ENCODE results near the gene FGFBP3.
A peak's percentile ranks its signal among the peaks of the same experiment; 100 is the strongest.
"Not testable (repeated sequence)": the region's sequence is repeated elsewhere in the genome, so short reads cannot be mapped to it uniquely, and the experiment has no call there.

FGFBP3 gene

DNA sequence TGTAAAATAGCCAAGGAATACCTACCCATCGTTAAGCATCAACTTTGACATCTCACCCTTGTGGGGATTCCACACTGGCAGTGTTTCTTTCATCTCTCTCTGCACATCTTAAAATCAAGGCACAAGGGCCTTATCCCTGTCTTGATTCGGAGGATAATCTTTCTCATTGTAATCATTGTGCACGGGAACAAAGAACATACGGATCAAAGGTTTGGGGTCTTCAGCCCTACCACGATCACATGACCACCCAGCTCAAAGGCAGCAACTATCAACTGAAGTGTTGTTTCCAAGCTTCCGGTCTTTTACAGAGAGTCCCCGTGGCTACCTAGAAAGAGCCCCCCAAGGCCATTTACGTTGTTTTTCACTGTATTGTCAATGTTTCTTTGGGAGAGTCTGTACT, 11.9 kb downstream of the FGFBP3 start:
- no peak for DNase-seq

DNA sequence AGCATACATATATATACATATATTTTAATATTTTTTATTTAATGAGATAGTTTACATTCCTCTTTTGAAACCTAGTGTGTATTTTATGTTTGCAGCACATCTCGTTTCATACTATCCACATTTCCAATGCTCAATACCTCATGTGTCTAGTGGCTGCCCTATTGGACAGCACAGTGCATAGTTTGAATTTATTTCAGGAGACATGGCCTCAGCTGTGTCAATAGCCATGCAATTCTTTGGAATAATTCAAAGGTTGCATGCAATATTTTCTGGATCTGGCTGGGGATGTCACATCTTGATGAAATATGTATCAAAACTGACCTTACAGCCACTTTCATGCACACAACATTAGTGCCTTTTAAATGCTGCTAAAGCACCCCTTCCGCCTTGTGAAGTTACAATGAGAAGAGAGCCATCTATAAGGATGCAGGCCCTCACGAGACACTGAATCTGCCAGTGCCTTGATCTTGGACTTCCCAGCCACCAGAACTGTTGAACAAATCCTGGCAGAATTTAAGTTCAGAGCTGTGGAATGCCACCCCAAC, 13.0 kb downstream of the FGFBP3 start:
- no peak for DNase-seq

DNA sequence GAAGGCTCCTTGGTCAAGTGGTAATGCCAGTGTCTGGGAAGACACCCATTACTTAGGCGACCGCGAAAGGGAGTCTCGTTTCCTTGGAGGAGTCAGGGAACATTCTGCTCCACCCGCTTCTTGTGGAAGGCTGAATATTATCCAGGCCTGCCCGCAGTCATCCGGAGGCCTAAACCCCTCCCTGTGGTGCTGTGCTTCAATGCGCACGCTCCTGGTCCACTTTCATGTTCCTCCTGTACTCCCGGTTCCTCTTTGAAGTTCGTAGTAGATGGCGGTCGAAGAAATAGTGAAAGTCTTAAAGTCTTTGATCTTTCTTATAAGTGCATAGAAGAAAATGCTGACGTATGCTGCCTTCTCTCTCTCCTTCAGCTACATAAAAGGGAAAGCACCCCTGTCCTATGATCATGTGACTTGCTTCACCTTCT, 15.0 kb downstream of the FGFBP3 start:
- not testable (repeated sequence) for DNase-seq

DNA sequence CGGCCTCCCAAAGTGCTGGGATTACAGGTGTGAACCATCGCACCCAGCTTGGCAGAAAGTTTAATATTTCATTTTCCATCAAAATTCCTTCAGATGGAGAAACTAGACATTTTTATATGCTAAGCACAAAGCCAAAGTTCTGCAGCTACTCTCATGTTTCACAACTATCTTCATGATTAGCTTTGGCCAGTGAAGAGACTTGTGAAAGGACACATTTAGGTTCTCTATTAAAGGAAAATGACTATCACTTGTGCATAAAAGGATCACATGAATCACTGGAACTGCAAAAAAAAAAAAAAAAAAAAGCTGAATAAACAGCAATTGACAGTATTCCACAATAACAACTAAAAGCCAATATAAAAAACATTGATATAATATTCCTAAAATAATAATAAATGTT, 16.2 kb downstream of the FGFBP3 start:
- no peak for DNase-seq

DNA sequence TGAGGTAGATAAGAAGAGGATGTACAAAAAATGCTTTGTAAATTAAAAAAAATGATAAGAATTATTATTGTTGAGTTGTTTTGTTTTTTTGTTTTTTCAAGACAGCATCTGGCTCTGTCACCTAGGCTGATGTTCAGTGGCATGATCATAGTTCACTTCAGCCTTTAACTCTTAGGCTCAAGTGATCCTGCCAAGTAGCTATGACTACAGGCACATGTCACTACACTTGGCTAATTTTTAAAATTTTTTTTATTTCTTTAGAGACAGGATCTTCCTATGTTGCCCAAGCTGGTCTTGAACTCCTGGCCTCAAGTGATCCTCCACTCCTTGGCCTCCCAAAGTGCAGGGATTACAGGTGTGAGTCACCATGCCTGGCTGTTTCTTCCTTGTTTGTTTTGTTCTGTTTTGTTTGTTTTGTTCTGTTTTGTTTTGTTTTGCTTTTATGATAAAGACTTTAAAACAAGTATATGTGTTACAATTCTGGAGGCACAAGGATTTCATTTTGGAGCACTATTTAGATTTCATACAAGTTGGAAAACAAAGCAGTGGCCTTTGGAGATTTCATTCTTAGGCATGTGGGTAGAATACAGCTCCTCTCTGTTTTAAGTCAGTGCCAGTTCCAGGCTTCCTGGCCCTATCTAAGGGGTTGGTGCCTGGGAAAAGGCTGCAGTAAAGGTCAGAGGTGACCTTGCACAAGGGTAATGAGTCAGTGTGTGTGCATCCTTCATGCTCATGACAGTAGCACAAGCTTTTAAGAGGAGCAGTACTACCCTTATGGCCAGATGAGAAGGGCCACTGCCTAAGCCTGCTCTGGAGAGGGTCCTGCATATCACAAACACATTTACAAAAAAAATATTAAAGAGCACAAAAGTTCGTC, 17.9 kb downstream of the FGFBP3 start:
- DNase-seq = no peak

DNA sequence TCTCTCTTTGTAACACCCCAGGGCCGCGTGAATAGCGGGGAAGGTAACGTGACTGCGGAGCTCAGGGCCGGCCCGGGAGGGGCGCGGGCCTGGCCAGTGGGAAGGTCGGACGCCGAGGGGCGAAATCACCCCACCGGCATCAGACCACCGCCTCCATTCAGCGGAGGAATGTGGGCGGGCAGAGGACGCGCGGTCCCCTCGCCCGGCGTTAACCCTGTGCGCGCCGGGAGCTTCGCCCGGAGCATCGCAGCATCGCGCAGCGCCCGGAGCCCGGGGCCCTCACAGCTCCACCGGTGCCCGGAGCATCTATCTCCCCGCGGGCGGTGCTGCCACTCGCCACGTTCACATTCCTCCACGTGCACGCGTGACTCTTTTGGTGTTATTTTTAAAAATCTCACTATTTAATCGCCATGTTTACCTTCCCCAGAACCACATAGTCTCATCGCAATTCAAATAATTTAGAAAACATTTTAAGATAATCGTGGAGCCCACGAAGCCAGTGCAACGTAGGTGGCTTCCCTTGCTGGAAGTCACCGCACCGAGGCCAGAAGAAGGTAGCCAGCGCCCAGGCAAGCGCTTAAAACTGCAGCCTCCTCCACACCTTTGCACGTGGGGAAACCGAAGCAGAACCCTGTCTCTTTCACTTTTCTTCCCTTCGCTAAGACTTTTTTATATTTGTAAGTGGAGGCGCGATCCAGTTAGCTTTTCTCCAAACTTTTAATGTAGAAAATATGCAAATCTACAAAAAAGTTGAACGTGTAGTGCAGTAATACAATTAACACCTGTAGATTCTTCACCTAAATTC, 21.8 kb downstream of the FGFBP3 start:
- DNase-seq = peak; percentile 67

DNA sequence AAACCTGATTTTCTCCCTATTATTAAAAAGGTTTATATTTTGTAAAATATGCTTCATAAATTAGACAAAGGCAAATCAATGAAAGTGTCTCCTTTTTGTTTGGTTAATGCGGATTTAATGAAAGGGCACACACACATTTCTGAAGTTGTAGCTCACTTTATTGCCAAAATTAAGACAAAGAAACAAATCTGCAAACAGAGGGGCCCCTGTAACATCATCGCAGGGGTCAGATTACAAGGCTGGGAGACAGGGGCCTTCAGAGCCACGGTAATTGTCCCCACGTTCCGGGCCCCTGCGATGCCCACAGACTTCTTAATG, 22.4 kb downstream of the FGFBP3 start:
- no peak for DNase-seq

DNA sequence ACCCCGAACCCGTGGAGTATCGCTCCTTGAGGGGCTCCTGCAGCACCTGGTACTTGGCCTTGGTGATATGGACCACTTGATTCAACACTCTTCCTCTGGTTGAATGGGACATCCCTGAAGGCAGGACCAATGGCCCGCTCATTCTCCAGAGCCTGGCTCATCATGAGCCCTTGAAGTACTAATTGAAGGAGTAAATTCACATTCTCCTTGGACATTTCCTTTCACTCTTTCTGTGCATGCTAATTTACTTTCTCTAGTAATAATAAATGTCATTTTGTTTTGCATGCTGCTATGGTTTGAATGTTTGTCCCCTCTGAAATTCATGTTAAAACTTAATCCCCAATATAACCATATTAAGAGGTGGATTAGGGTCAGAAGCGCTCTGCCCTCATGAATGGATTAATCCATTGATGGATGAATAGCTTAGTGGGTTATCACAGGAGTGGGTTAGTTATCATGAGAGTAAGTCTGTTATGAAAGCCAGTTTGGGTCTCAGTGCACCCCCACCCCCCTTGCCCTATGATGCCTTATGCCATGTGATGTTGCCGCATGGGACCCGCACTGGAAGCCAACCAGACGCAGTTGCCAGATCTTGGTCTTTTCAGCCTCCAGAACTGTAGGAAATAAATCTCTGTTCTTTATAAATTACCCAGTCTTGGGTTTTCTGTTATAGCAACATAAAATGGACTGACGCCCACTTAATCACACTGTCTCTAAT, 23.8 kb downstream of the FGFBP3 start:
- no peak for DNase-seq

DNA sequence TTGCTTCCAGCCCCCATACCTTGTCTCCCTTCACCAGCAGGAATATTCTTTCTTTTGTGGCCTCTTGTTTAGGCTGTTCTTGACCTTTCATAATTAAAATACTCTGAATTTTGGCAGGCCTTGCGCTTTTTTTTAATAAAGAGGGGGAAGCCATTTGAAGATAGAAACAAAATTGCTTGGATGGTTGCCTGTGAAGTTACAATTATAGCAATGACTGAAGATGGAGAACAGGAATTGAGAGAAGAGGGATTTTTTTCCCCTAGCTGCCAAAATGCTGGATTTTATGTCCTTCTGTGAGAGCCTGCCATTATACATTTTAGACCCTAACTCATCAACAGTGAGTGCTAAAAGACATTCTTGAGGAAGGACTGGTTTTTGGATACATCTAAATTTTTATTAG, 24.8 kb downstream of the FGFBP3 start:
- DNase-seq = no peak

DNA sequence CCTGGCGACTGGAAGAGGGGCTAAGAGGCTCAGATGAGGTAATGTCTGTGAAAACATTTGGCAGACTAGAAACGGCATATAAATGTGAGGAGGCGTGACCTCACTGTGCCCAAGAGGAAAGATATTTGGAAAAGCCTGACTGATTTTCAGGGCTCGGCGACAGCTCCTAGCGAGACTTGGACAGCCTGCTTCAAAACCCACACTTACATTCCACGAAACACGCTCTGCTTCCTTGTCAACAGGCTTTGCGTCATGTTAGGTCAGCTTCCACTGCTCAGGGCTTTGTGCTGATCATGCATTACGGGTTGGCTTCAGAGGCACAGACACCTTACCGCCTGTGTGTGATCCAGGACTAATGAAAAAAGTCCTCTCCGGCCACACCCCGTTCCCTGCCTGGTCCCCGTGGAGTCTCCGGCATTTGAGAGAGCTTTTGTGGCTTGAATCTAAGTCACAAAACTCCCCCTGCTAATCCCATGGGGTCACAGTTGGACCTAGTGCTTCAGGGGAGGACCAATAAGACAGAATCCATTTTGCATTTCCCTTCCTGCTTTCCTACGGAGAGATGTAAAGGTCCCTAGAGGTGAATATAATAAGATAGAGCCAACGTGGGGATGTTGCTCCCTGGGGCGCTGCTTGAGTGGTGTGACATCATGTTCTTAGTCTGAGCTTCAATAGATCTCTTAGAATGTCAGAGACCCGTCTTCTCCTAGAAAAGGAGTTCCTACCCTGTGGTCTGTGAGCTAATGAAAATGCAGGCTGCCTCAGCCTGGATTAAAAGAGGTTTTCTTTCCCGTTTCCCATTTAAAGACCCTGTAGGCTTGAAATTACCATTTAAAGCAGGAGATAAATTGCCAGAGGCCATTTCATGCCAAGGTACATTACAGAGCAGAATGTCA, 25.5 kb downstream of the FGFBP3 start:
- peak; percentile 75 for DNase-seq

DNA sequence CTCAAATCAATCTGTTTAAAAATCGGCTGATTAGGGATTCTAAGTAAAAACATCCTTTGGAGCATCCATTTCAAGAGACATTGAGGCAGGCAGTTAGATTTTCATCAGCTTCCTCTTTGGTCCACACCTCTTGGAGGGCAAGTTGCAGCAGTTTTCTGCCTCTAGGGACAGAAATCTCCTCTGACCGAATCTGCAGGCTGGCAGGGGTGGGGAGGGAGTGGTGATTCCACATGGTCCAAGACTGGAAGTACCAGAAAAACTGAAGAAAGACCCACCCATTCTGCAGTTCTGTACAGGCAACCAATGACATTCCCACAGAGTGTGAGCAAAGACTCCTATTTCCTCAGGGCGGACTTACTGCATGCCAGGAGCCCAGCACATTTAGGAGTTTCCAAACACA, 29.0 kb downstream of the FGFBP3 start:
- DNase-seq = no peak

DNA sequence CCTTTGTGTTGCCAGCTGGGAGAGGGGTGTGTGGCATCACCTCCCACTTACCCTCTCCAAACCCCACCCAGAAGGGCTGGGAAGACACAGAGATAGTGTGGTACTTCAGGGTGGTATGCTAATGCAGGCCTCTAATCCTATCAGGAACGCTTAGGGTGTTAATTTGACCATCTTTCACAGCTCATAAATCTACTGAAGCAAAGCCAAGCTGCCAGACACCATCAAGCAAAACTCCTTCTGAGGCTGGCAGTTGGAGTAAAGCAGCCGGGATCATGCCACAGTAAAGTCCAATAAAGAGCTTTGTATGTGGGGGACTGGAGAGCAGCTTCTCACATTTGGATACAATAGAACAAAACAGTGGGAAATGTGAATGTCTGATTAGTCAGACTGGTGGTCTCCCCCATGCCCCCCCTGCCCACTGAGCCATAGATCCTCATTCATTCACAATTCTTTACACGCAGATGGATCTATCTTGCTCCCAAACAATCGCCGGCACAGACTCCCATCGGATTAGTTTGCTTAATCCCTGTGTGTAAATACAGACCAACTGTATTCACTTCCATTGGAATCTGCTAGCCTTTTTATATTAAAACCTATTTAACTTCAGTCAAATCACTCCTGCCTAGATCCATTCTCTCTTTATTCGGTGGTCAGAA, 29.6 kb downstream of the FGFBP3 start:
- no peak for DNase-seq

DNA sequence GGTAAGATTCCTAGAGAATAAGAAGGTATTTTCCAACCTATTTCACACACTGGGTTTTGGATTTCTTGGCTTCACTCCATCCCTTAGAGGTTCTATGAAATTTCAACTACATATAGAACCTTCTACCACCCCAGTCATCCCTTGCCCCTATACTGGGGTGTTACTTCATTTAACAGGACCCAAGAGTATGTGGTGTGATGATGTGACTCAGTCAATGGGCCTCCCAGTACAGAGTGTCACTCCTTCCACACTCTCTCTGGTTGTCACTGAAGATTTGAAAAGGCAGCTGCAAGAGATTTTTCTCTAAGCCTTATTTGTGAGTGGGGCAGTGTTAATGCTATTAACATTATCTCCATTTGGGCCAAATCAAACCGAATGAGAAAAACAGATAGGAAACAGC, 33.5 kb downstream of the FGFBP3 start:
- no peak for DNase-seq

DNA sequence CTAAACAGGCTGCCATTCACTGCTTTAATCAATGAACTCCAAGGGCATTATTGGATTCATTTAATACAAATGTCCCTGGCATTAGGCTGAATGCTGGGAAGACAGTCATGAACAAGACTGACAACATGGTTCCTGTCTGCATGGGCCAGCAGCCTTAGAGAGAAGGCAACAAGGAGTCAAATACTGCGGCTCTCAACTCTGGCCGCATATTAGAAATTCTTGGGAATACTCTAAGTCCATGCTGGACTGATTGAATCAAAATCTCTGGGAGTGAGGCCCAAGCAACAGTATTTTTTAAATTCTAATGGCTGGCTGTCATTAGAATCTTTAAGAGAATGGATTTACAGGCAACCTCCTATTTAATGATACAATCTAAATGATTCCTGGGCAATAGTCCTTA, 34.1 kb downstream of the FGFBP3 start:
- DNase-seq = no peak

DNA sequence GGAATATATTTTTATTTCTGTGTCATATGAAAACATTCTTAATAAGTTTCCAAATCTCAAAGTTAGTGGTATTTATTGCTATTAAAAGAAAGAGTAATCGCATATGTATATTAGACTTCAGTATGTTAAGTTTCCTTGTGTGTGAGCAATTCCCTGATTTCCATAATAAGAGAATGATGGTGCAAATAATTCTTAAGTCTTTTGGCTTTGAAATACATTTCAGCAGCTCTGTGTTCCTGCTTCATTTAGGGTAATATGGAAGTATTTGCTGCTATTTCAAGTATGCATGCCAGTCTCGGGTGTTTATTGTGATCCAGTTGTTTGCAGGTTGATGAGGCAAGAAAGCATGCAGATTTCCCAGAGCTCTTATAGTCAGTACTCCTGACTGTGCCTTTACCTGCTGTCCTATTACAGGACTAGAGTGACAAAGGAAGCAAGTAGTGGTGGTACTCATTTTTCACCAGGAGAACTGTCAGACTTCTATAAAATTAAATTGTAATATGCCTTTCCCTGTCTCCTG, 43.7 kb downstream of the FGFBP3 start:
- DNase-seq = no peak

DNA sequence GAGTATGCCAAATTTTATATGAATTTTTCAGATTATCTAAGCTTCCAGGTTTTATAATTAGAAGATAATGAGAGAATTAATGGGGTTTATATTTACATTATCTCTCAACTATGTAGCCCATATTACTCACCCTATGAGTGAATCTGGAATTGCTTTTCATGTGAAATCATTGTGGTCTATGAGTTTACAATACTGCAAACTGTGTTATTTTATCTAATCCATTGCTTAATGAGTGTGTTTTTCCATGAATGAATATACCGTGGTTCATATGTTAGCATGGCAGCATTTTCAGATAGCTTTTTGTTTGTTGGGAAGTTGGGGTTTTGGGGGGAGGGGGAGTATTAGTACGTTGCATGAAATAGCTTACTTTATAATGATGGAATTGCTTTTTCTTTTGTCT, 44.5 kb downstream of the FGFBP3 start:
- DNase-seq = no peak

DNA sequence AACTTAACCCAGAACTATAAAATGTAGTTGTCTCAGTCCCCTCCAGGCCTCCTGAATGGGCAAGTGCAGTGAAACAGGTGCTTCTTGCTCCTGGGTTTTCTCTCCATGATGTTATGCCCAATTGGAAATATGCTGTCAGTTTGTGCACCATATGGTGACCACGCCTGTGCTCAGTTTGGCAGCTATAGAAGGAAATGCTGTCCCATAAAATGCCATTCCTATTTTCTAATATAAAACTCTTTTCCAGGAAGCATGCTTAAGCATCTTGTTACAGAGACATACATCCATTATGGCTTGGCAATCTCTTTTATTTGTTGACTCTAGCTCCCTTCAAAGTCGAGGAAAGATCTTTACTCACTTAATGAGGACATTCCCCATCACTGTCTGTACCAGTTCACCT, 45.2 kb downstream of the FGFBP3 start:
- DNase-seq = no peak

DNA sequence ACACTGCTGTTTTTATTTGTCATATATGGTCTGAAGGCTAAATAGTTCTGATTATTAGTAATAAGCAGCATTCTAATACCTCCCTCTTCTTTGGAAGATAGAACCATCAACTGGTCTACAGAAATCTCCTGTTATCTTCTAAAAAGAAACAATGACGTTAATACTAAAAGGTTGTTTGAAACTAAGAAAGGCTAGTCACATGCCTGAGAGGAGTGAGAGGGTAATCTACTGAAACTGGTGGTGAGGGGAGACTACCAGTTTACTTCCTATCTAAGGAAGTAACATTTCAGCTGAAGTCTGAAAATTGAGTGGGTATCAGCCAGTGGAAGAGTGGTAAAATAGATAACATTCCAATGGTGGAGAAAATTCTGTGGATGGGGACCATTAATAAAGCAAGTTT, 48.4 kb downstream of the FGFBP3 start:
- no peak for DNase-seq

DNA sequence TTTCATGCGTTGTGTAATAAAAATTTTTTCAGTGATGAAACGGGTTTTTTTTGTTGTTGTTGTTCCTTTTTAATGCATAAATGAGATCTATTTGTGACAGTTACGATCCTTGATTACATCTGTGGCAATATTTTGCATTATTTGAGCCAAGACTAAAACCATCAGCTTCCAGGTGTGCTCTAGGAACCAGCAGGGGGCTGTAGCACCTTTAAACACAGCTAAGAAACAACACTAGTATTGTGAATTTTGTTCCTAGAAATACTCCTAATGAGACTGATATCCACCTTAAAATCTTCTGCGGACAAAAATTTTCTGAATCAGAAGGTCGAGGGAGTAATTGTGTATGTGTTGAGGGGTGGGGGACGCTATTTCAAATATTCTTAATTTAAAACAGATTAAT, 52.6 kb downstream of the FGFBP3 start:
- no peak for DNase-seq

All from femur (tissue), 1 donor.